Peyer's patch (tissue), 4 donors: ENCODE results near the gene LYPD5.
"Not testable (repeated sequence)": the region's sequence is repeated elsewhere in the genome, so short reads cannot be mapped to it uniquely, and the experiment has no call there.

Experiments used
- POLR2A ChIP-seq, 2 donors: fragments of 450-650 bp; IDR thresholded peaks; one replicate each; pipeline ENCODE4 v1.5.1; 2017; ENCODE audit warnings: antibody characterized with exemption in 2 of 2, mild to moderate bottlenecking in 2 of 2, moderate library complexity in 2 of 2
- TF ChIP-seq, protein P1 (sequence below), 6 experiments: fragments of 450-650 bp in 4 of 6; fragments of 200-600 bp in 2 of 6; sonication (generic) in 1 of 6; IDR thresholded peaks; one replicate each; pipeline ENCODE4 v1.5.1; 2017 to 2019; ENCODE audit warnings: antibody characterized with exemption in 6 of 6, mild to moderate bottlenecking in 3 of 6, moderate library complexity in 1 of 6

DNA sequence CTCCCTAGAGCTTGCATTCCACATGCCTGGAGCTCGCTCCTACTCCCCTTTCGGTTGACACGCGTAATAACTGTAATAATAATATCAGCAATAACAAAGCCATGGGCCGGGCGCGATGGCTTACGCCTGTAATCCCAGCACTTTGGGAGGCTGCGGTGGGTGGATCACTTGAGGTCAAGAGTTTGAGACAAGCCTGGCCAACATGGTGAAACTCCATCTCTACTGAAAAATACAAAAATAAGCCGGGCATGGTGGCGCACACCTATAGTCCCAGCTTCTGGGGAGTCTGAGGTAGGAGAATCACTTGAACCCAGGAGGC is 27.3 kb downstream of the LYPD5 start:
- not testable (repeated sequence) for TF ChIP-seq POLR2A (IDR thresholded peaks at IDR 0.05)
- TF ChIP-seq, protein P1, sequence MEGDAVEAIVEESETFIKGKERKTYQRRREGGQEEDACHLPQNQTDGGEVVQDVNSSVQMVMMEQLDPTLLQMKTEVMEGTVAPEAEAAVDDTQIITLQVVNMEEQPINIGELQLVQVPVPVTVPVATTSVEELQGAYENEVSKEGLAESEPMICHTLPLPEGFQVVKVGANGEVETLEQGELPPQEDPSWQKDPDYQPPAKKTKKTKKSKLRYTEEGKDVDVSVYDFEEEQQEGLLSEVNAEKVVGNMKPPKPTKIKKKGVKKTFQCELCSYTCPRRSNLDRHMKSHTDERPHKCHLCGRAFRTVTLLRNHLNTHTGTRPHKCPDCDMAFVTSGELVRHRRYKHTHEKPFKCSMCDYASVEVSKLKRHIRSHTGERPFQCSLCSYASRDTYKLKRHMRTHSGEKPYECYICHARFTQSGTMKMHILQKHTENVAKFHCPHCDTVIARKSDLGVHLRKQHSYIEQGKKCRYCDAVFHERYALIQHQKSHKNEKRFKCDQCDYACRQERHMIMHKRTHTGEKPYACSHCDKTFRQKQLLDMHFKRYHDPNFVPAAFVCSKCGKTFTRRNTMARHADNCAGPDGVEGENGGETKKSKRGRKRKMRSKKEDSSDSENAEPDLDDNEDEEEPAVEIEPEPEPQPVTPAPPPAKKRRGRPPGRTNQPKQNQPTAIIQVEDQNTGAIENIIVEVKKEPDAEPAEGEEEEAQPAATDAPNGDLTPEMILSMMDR (IDR thresholded peaks at IDR 0.05) = not testable (repeated sequence)
